GM12865 (cell line): Measurements from ENCODE around the gene LENG8.
"Not testable (repeated sequence)": the region's sequence is repeated elsewhere in the genome, so short reads cannot be mapped to it uniquely, and the experiment has no call there.

Experiments used
- DNase-seq: peaks from one replicate; pipeline ENCODE4 v3.0.0; 2010; ENCODE audit warnings: low read depth
- H3K4me3 ChIP-seq: 2 replicates; pipeline ENCODE4 v1.5.1; 2011; ENCODE audit warnings: mild to moderate bottlenecking, low read depth, low read length, control low read depth
- TF ChIP-seq, protein P1 (sequence below): IDR thresholded peaks from 2 replicates; pipeline ENCODE4 v1.5.1; 2011; ENCODE audit warnings: low read length, control low read depth, low read depth, inconsistent platforms; ENCODE audit not compliant: insufficient read depth; ENCODE audit errors: missing control alignments

Gene LENG8

DNA sequence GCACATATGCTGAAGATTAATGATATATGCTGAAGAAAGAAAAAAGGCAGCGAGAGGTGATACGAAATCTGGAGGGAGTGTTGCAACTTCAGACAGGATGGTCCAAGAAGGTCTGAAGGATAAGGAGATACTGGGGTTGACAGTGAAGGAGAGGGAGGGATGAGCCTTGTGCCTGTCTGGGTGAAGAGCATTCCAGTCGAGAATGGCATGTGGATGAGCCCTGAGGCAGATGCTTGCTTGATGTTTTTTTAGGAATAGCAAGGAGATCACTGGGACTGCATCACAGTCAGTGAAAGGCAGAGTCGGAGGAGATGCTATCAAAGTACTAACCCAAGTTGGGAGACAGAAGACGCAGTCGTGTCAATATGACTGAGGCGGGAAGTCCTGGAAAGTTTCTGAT, 40.3 kb downstream of the LENG8 start:
- TF ChIP-seq, protein P1, sequence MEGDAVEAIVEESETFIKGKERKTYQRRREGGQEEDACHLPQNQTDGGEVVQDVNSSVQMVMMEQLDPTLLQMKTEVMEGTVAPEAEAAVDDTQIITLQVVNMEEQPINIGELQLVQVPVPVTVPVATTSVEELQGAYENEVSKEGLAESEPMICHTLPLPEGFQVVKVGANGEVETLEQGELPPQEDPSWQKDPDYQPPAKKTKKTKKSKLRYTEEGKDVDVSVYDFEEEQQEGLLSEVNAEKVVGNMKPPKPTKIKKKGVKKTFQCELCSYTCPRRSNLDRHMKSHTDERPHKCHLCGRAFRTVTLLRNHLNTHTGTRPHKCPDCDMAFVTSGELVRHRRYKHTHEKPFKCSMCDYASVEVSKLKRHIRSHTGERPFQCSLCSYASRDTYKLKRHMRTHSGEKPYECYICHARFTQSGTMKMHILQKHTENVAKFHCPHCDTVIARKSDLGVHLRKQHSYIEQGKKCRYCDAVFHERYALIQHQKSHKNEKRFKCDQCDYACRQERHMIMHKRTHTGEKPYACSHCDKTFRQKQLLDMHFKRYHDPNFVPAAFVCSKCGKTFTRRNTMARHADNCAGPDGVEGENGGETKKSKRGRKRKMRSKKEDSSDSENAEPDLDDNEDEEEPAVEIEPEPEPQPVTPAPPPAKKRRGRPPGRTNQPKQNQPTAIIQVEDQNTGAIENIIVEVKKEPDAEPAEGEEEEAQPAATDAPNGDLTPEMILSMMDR, result no peak
- DNase-seq, result no peak
- no peak overlapping the region for H3K4me3 ChIP-seq

DNA sequence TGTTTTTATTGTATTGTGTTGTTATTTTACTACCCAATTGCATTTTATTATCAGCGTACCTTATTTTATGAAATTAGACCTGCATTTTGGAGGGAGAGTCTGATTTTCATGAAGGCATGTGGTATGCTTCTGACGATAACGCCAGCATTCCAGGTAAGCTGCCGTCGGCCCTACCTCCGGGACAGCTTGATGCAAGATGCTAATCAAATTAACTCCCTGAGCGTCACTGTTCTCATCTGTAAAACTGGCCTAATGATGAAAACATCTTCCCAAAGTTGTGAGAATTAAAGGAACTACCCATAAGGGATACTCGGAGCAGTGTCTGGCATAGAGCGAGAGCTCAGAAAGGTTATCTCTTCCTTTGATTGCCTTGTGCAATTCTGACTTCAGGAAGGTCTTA, 40.8 kb downstream of the LENG8 start:
- DNase-seq, result no peak
- TF ChIP-seq, protein P1, result no peak
- no peak overlapping the region for H3K4me3 ChIP-seq

DNA sequence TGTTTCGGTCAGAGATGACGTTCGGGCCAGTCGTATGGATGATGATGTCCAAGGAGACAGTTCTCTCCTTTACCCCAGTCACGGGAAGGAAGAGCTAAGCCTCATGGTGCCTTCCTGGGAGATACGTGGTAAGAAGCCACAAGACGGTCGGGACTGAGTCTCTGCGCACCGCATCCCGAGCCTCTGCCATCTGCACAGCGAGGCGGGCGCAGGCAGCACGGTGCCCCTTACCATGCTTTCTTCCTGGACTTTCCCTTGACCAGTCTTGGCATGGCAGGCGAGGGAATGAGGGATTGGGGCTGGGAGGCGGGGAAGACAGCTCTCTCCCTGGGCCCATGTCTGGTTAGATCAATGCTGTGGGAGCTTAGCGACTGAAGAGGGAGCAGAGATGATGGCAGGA, 43.6 kb downstream of the LENG8 start:
- TF ChIP-seq, protein P1, result no peak
- DNase-seq, result no peak
- no peak overlapping the region for H3K4me3 ChIP-seq

DNA sequence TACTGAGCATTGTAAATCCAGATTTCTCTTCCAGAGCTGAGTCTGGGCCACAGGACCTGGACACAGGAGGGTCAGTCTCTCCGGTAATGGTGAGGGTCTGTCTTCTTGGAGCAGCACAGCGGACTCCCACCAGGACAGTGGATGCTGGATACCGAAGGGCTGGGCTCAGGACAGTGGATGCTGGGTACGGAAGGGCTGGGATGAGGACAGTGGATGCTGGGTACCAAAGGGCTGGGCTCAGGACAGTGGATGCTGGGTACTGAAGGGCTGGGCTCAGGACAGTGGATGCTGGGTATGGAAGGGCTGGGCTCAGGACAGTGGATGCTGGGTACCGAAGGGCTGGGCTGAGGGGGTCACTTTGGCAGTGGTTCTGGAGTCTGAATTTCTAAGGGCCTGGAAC, 44.1 kb downstream of the LENG8 start:
- H3K4me3 ChIP-seq, DNase-seq: not testable (repeated sequence)

DNA sequence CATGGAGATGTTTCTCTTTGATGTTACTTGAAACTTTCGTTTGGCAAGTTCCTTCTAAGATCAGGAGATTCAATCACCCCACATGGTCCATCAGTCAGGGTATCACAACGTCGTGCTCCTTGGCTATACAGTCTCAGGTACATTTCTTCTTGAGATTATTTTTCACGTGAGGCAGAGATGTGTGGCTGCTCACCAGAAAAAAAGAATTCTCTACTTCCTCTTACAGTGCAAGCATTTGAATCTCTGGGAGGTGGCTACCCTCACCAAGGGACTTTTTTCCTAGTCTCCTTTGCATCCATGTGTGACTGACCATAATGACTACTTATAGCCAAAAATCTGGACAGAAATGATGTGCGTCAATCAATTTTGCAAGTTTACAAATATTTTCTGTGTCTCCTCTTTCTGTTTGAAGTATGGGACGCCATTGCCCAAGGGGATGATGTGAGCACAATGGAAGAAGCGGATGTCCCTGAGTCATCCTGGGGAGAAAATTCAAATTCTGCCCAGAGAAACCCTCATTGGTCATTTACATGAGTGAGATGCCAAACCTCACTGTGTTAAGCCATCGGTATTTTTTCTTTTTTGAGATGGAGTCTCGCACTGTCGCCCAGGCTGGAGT, 45.1 kb downstream of the LENG8 start:
- DNase-seq, result peak; percentile 20
- no peak overlapping the region for H3K4me3 ChIP-seq
- TF ChIP-seq, protein P1, result no peak

DNA sequence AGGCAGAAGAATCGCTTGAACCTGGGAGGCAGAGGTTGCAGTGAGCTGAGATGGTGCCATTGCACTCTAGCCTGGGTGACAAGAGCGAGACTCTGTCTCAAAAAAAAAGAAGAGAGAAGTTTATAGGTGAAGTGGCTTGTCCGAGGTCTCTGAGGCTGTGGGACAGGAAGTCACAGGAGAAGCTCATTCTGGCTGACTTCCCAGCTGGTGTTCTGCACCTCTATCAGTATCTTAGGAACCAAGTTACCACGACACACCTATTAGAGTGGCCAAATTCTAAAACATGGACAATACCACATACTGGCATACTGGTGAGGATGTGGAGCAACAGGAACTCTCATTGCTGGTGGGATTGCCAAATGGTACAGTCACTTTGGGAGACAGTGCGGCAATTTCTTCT, 46.3 kb downstream of the LENG8 start:
- not testable (repeated sequence) for H3K4me3 ChIP-seq, DNase-seq

DNA sequence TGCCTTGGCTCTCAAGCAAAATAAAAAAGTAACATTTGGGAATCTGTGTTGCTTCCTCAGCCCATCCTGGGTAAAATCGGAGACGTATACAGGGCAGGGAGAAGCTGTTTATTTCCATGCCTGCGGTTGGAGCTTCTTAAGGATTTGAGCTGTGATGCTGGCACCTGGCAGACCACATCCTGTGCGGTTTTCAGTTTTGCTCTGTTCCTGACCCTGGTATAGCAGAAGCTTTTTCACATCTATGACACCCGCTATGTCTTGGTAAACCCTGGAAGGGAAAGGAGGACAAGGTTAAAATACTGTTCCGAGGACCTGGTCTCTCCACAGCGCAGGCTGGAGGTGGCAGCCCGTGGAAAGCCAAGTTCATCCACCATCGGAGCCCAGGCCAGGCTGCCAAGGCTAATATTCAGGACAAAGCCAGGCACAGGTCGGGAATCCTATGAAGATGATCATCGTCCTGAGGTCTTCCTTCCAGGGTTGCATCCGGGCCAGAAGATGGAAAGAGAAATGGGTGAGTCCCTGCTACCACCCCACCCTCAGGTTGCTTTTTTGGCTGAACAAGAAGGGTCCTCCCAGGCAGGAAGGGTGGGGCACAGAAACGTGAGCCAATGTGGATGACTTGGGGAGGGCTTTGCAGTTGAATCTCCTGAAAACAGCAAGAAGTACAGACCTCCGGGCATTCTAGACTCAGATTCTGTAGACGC, 48.9 kb downstream of the LENG8 start:
- H3K4me3 ChIP-seq, DNase-seq: not testable (repeated sequence)

DNA sequence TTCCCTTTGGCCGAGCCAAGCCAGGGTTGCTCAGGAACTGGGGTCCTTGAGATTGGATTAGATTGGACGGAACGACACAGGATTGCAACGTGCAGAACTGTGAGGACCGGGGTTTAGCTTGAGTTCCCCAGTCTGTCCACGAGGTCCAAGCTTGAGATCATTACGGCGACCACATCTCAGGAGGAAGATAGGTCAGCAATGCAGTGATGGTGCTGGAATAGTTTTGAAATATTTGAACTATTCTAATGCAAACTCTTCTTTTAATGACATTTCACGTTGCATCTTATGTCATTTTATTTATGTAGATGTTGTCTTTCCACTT, 49.4 kb downstream of the LENG8 start:
- not testable (repeated sequence) for H3K4me3 ChIP-seq, DNase-seq

DNA sequence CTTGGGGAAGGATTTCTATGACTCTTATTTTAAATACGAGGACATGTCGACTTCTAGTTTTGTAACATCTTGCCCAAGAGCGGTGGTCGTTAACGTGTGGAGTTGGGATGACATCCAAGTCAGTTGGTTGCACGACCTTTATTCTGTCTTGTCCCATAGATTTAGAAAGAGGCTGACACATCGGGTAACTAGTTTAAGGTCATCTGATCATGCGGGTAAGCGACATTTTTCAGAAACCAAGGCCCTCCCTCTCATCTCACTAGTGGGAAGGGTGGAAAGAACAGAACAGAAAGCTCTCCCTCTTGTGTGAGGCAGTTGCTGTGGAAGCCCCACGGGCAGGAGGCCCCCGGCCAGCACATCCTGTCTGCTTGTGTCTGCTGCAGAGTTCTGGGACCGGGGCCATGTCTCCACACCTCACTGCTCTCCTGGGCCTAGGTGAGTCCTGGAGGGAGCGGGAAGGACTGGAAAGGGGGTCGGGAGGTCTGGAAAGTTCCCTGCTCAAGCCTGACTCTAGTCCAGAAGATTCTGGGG, 53.6 kb downstream of the LENG8 start, which contains the start of gene LAIR2:
LAIR2 (plus strand) TSS at position 314 of the 531 bp plus-strand sequence; CDS start at position 402, 88 bp downstream.
- peak; percentile 29 for DNase-seq
- H3K4me3 ChIP-seq, result no peak within 1 kb of the TSS
- TF ChIP-seq, protein P1, result no peak

DNA sequence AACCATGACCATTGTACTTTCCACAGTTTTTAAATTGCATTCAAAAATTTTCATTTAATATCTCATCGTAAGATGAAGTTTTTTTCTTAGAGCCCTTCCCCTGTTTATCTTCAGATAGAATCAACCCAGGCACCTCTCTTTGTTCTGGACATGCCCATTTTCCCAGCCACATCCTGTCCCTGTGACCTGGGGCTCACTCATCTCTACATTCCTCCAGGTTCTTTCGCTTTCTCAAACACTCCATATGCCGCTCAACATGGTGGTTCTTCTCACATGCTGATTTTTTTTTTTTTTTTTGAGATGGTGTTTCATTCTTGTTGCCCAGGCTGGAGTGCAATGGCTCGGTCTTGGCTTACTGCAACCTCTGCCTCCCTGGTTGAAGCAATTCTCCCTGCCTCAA, 56.5 kb downstream of the LENG8 start:
- not testable (repeated sequence) for DNase-seq, H3K4me3 ChIP-seq
